Stomach (tissue), 4 donors: ENCODE data around the gene SDHB.

ENCODE experiments used
- EP300 ChIP-seq: sonication (generic); formaldehyde crosslinking; IDR thresholded peaks from one replicate; pipeline ENCODE4 v1.6.1; 2017; ENCODE audit warnings: antibody characterized with exemption
- POLR2A ChIP-seq, 4 donors: fragments of 450-650 bp; IDR thresholded peaks; one replicate each; pipeline ENCODE4 v1.6.1; 2016; ENCODE audit warnings: antibody characterized with exemption in 4 of 4, control low read depth in 2 of 4, mild to moderate bottlenecking in 1 of 4, moderate library complexity in 1 of 4
- TF ChIP-seq, protein P1 (sequence below), 7 experiments: fragments of 450-650 bp in 4 of 7; fragments of 200-600 bp in 3 of 7; sonication (generic) in 3 of 7; IDR thresholded peaks; one replicate each; pipeline ENCODE4 v1.5.1; 2016 to 2019; ENCODE audit warnings: antibody characterized with exemption in 7 of 7, control low read depth in 2 of 7, mild to moderate bottlenecking in 1 of 7

- TF ChIP-seq, protein P1, sequence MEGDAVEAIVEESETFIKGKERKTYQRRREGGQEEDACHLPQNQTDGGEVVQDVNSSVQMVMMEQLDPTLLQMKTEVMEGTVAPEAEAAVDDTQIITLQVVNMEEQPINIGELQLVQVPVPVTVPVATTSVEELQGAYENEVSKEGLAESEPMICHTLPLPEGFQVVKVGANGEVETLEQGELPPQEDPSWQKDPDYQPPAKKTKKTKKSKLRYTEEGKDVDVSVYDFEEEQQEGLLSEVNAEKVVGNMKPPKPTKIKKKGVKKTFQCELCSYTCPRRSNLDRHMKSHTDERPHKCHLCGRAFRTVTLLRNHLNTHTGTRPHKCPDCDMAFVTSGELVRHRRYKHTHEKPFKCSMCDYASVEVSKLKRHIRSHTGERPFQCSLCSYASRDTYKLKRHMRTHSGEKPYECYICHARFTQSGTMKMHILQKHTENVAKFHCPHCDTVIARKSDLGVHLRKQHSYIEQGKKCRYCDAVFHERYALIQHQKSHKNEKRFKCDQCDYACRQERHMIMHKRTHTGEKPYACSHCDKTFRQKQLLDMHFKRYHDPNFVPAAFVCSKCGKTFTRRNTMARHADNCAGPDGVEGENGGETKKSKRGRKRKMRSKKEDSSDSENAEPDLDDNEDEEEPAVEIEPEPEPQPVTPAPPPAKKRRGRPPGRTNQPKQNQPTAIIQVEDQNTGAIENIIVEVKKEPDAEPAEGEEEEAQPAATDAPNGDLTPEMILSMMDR (IDR thresholded peaks at IDR 0.05): no peak
- TF ChIP-seq EP300 (no peak), POLR2A (IDR thresholded peaks at IDR 0.05) (no peak)
Measured at GRCh38 chr1:17030206-17030605, 23.6 kb downstream of the SDHB start.
